Neural progenitor cell (in vitro differentiated cells): ENCODE data around the gene HEMK1. TPM values are rescaled to one million over a fixed set of nuclear protein-coding genes. Genes with fewer than 3 reads are reported as not detected.

ENCODE experiments used
- DNase-seq: peaks from one replicate; pipeline ENCODE4 v3.0.0-alpha.2; 2016; ENCODE audit warnings: low spot score
- H2AFZ ChIP-seq: fragments of 200-600 bp; sonication (generic); replicated peaks from 2 replicates; pipeline ENCODE4 v1.6.1; 2016; ENCODE audit warnings: antibody characterized with exemption
- H3F3A ChIP-seq: fragments of 200-600 bp; sonication (generic); 2 replicates; pipeline ENCODE4 v1.6.1; 2016; ENCODE audit warnings: antibody characterized with exemption, low read depth
- H3K27ac ChIP-seq: fragments of 200-600 bp; sonication (generic); 2 replicates; pipeline ENCODE4 v1.5.1; 2016; ENCODE audit warnings: mild to moderate bottlenecking
- H3K27me3 ChIP-seq: fragments of 200-600 bp; sonication (generic); 2 replicates; pipeline ENCODE4 v1.6.1; 2016; ENCODE audit warnings: mild to moderate bottlenecking, moderate library complexity
- H3K36me3 ChIP-seq: fragments of 200-600 bp; sonication (generic); 2 replicates; pipeline ENCODE4 v1.5.1; 2016
- H3K4me1 ChIP-seq: fragments of 200-600 bp; sonication (generic); 2 replicates; pipeline ENCODE4 v1.6.1; 2016; ENCODE audit warnings: mixed run types
- H3K4me2 ChIP-seq: fragments of 200-600 bp; sonication (generic); 2 replicates; pipeline ENCODE4 v1.6.1; 2016
- H3K4me3 ChIP-seq: fragments of 200-600 bp; sonication (generic); 2 replicates; pipeline ENCODE4 v1.5.1; 2016
- H3K79me2 ChIP-seq: fragments of 200-600 bp; sonication (generic); 2 replicates; pipeline ENCODE4 v1.6.1; 2016; ENCODE audit warnings: low read depth
- H3K9ac ChIP-seq: fragments of 200-600 bp; sonication (generic); 2 replicates; pipeline ENCODE4 v1.6.1; 2016
- H3K9me3 ChIP-seq: fragments of 200-600 bp; sonication (generic); 2 replicates; pipeline ENCODE4 v1.5.1; 2016; ENCODE audit warnings: low read depth
- H4K20me1 ChIP-seq: fragments of 200-600 bp; sonication (generic); 2 replicates; pipeline ENCODE4 v1.6.1; 2016; ENCODE audit warnings: low read depth
- H3K27ac Mint-ChIP-seq: 3 replicates; pipeline ENCODE4 v1.8.0; 2021; ENCODE audit warnings: mixed read lengths
- H3K27me3 Mint-ChIP-seq: 2 replicates; pipeline ENCODE4 v1.8.0; 2022; ENCODE audit warnings: low read depth, mild to moderate bottlenecking, inconsistent platforms, moderate library complexity, mixed read lengths; ENCODE audit not compliant: insufficient read depth
- H3K36me3 Mint-ChIP-seq: 3 replicates; pipeline ENCODE4 v1.8.0; 2021; ENCODE audit warnings: mixed read lengths
- H3K4me1 Mint-ChIP-seq: 3 replicates; pipeline ENCODE4 v1.8.0; 2021; ENCODE audit warnings: mixed read lengths
- H3K4me3 Mint-ChIP-seq: 3 replicates; pipeline ENCODE4 v1.8.0; 2021; ENCODE audit warnings: mild to moderate bottlenecking, moderate library complexity, mixed read lengths
- H3K9me3 Mint-ChIP-seq: 3 replicates; pipeline ENCODE4 v1.8.0; 2020; ENCODE audit warnings: mixed read lengths
- EZH2 ChIP-seq: fragments of 200-600 bp; sonication (generic); IDR thresholded peaks from 2 replicates; pipeline ENCODE4 v1.6.1; 2017; ENCODE audit warnings: antibody characterized with exemption, mild to moderate bottlenecking, moderate library complexity
- EZH2phosphoT487 ChIP-seq: fragments of 200-600 bp; sonication (generic); IDR thresholded peaks from 2 replicates; pipeline ENCODE4 v1.6.1; 2017; ENCODE audit warnings: antibody characterized with exemption
- total RNA-seq: library from RNA; depleted of rRNA; stranded (reverse); fragments of >200 nt; gene quantifications from 2 replicates; pipeline ENCODE4 v1.2.3, GENCODE V29; 2015; ENCODE audit warnings: low replicate concordance
- TF ChIP-seq, protein P1 (sequence below): fragments of 200-600 bp; sonication (generic); IDR thresholded peaks from 2 replicates; pipeline ENCODE4 v1.5.1; 2017; ENCODE audit warnings: antibody characterized with exemption, mild to moderate bottlenecking

The HEMK1 gene
- total RNA-seq, 1 donor from 2014 or later: 9.3 TPM

DNA sequence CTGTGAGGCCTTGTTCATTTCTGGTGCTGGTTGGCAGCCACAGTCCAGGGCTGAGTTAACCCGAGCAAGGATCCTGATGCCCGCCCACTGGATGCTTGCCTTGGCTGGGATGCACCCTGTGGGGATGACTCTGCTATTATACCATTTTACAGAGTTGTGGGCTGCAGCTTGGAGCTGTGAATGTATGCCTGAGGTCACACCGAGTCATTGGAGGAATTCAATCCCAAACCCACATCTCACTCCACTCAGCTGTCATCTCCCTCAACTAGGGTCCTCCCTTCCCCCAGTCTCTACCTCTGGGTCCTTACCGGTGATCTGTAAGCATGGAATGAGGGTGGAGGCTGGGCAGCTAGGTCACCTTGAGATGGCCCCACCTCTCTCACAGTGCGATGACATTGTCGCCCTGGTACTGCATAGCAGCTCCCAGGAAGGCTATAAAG is 69.8 kb downstream of the HEMK1 start:
- DNase-seq: no peak
- Mint-ChIP-seq H3K27me3 (peaks cover 9% of the 10 kb centered on the region), H3K27ac (no peak overlapping the region), H3K36me3 (peaks cover 6% of the 10 kb centered on the region), H3K9me3 (no peaks in the 10 kb centered on the region), H3K4me3 (no peak overlapping the region), H3K4me1 (peaks cover 19% of the 10 kb centered on the region)
- TF ChIP-seq EZH2phosphoT487 (no peak), EZH2 (no peak)
- Histone ChIP-seq H3K9me3 (no peaks in the 10 kb centered on the region), H2AFZ (no peak overlapping the region), H3K36me3 (no peaks in the 10 kb centered on the region), H3K4me1 (no peaks in the 10 kb centered on the region), H3K4me3 (no peak overlapping the region), H3K4me2 (no peak overlapping the region), H3K27ac (no peak overlapping the region), H3K9ac (no peak overlapping the region), H3K27me3 (no peaks in the 10 kb centered on the region), H4K20me1 (peaks cover 13% of the 10 kb centered on the region), H3K79me2 (no peaks in the 10 kb centered on the region), H3F3A (no peaks in the 10 kb centered on the region)

DNA sequence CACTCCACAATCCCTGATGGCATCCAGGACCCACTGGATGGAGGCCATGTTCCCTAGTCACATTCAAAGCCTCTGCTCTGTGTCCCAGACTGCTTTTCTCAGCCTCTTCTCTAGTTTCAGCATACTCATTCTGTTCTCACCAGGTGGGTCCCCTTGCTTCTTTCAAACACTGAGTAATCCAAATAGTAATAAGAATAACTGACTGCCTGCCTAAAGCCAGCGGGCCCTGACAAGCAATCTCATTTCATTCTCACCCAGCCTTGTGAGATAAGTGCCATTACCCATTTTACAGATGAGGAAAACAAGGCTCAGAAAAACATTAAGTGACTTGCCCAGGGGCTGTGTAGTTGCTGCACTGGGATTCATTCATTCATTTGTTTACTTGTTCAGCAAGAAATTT is 73.1 kb downstream of the HEMK1 start:
- no peaks in the 10 kb centered on the region for H3K9me3 ChIP-seq
- H3K9ac ChIP-seq: no peak overlapping the region
- Mint-ChIP-seq H3K9me3 (no peaks in the 10 kb centered on the region), H3K4me1 (peaks cover 12% of the 10 kb centered on the region), H3K27me3 (peaks cover 11% of the 10 kb centered on the region), H3K4me3 (no peak overlapping the region), H3K36me3 (peaks cover 12% of the 10 kb centered on the region), H3K27ac (no peak overlapping the region)
- H3K79me2 ChIP-seq: no peaks in the 10 kb centered on the region
- DNase-seq: no peak
- no peak overlapping the region for H3K4me2 ChIP-seq
- H3K27ac ChIP-seq: no peak overlapping the region
- H3K36me3 ChIP-seq: no peaks in the 10 kb centered on the region
- H2AFZ ChIP-seq: no peak overlapping the region
- TF ChIP-seq EZH2phosphoT487: no peak
- TF ChIP-seq, protein P1, sequence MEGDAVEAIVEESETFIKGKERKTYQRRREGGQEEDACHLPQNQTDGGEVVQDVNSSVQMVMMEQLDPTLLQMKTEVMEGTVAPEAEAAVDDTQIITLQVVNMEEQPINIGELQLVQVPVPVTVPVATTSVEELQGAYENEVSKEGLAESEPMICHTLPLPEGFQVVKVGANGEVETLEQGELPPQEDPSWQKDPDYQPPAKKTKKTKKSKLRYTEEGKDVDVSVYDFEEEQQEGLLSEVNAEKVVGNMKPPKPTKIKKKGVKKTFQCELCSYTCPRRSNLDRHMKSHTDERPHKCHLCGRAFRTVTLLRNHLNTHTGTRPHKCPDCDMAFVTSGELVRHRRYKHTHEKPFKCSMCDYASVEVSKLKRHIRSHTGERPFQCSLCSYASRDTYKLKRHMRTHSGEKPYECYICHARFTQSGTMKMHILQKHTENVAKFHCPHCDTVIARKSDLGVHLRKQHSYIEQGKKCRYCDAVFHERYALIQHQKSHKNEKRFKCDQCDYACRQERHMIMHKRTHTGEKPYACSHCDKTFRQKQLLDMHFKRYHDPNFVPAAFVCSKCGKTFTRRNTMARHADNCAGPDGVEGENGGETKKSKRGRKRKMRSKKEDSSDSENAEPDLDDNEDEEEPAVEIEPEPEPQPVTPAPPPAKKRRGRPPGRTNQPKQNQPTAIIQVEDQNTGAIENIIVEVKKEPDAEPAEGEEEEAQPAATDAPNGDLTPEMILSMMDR: no peak
- TF ChIP-seq EZH2: no peak
- no peaks in the 10 kb centered on the region for H3F3A ChIP-seq
- no peaks in the 10 kb centered on the region for H3K4me1 ChIP-seq
- H3K4me3 ChIP-seq: no peak overlapping the region
- no peaks in the 10 kb centered on the region for H3K27me3 ChIP-seq
- peaks cover 13% of the 10 kb centered on the region for H4K20me1 ChIP-seq

- no peak for TF ChIP-seq EZH2phosphoT487
- TF ChIP-seq, protein P1: no peak
- TF ChIP-seq EZH2: no peak
- H2AFZ ChIP-seq: no peak overlapping the region
- no peak overlapping the region for H3K4me3 ChIP-seq
- no peaks in the 10 kb centered on the region for H3K4me1 ChIP-seq
- H4K20me1 ChIP-seq: no peaks in the 10 kb centered on the region
- no peaks in the 10 kb centered on the region for H3F3A ChIP-seq
- H3K9ac ChIP-seq: no peak overlapping the region
- no peaks in the 10 kb centered on the region for H3K79me2 ChIP-seq
- no peak overlapping the region for H3K27ac ChIP-seq
- Mint-ChIP-seq H3K4me1 (peaks cover 14% of the 10 kb centered on the region), H3K4me3 (no peak overlapping the region), H3K27ac (no peak overlapping the region), H3K36me3 (peaks cover 12% of the 10 kb centered on the region), H3K27me3 (peaks cover 9% of the 10 kb centered on the region), H3K9me3 (no peaks in the 10 kb centered on the region)
- no peak overlapping the region for H3K4me2 ChIP-seq
- H3K36me3 ChIP-seq: no peaks in the 10 kb centered on the region
- no peak for DNase-seq
- H3K9me3 ChIP-seq: no peaks in the 10 kb centered on the region
- H3K27me3 ChIP-seq: no peaks in the 10 kb centered on the region
Observed at GRCh38 chr3:50644561-50644960, 75.2 kb downstream of the HEMK1 start.

GRCh38 chr3:50645378-50645777 is 76.1 kb downstream of the HEMK1 start:
- Histone ChIP-seq H3F3A (no peaks in the 10 kb centered on the region), H2AFZ (no peak overlapping the region), H3K4me3 (no peak overlapping the region), H3K36me3 (no peaks in the 10 kb centered on the region), H3K27me3 (no peaks in the 10 kb centered on the region), H3K4me2 (no peak overlapping the region), H3K79me2 (no peaks in the 10 kb centered on the region), H3K9ac (no peak overlapping the region), H4K20me1 (no peaks in the 10 kb centered on the region), H3K9me3 (no peaks in the 10 kb centered on the region), H3K27ac (no peak overlapping the region), H3K4me1 (no peaks in the 10 kb centered on the region)
- Mint-ChIP-seq H3K27me3 (peaks cover 9% of the 10 kb centered on the region), H3K4me3 (no peak overlapping the region), H3K9me3 (no peaks in the 10 kb centered on the region), H3K27ac (no peak overlapping the region), H3K4me1 (peaks cover 19% of the 10 kb centered on the region), H3K36me3 (peaks cover 12% of the 10 kb centered on the region)
- TF ChIP-seq EZH2phosphoT487: no peak
- TF ChIP-seq, protein P1: no peak
- no peak for TF ChIP-seq EZH2
- DNase-seq: no peak

Other genes with a start within 250 kb of the HEMK1 start
- 38.9 and 92.3 TPM in 2 replicates for gene HYAL2, start 246.8 kb upstream of the HEMK1 start, total RNA-seq
- gene TUSC2, start 241.3 kb upstream of the HEMK1 start, total RNA-seq: 14.9 and 36.1 TPM in 2 replicates
- gene RASSF1, start 228.7 kb upstream of the HEMK1 start, total RNA-seq: 13.7 and 19.5 TPM in 2 replicates
- 0.37 and 1.7 TPM in 2 replicates for gene ZMYND10, start 223.8 kb upstream of the HEMK1 start, total RNA-seq
- gene NPRL2, start 218.7 kb upstream of the HEMK1 start, total RNA-seq: 15.5 and 35.7 TPM in 2 replicates
- 2.2 and 13.8 TPM in 2 replicates for gene CYB561D2, start 218.7 kb upstream of the HEMK1 start, total RNA-seq
- gene TMEM115, start 210.0 kb upstream of the HEMK1 start, total RNA-seq: 6.3 and 28.0 TPM in 2 replicates
- gene CACNA2D2, start 65.9 kb upstream of the HEMK1 start, total RNA-seq: 4.3 and 9.5 TPM in 2 replicates
- gene C3orf18, start 1.8 kb upstream of the HEMK1 start, total RNA-seq: 8.5 and 15.6 TPM in 2 replicates
- gene CISH, start 42.3 kb downstream of the HEMK1 start, total RNA-seq: 0.32 and 0.90 TPM in 2 replicates
- gene MAPKAPK3, start 47.6 kb downstream of the HEMK1 start, total RNA-seq: 47.7 and 77.5 TPM in 2 replicates
- 10.7 and 11.1 TPM in 2 replicates for gene DOCK3, start 105.4 kb downstream of the HEMK1 start, total RNA-seq